NCI-H748 treated with DMSO at 0.1 percent for 48 hours (cell line): ENCODE measurements around the gene INSYN1.
"Not testable (repeated sequence)": the region's sequence is repeated elsewhere in the genome, so short reads cannot be mapped to it uniquely, and the experiment has no call there.

Source experiments
- DNase-seq: peaks from one replicate; lab custom pipeline; 2025; lab: John Stamatoyannopoulos, UW

Gene INSYN1

GRCh38 chr15:73753250-73754130 lies at the start of gene INSYN1:
Gene INSYN1, minus strand, starts transcription at chr15:73753351. Its CDS starts 2,221 bp downstream, at chr15:73751130.
- no peak for DNase-seq

GRCh38 chr15:73802431-73803041 lies 49.4 kb upstream of the INSYN1 start:
- DNase-seq, result no peak

DNA sequence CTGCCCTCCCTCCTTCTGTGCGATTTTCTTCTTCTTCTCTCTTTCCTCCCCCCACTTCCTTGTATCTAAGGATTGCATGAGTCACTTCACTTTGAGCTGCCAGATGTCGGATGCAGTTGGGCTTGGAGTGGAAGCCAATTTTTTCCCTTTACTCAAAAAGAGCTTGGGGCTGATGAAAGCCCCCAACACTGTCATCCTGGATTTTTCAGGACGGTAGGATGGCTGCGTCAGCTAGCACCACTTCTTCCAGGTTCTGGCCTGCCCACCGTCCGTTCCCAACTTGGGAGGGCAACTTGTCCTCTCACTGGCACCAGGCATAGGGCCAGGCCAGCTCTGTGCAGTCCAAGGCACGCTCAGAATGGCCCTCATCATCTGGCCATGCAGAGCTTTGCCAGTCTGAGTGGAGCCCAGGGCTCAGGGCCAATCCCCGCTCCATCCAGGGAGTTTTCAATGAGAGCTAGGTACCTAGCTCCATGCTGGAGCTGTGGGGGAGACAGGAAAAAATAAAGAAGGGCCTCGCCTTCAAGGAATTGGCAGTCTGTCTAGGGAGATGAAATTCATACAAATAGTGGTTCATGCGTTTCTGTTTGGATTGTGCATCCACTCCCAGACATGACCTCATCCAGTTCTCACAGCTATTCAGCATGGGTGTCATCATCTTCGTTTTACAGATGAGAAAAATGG lies 47.7 kb upstream of the INSYN1 start:
- no peak for DNase-seq

- DNase-seq, result no peak
These were observed 46.3 kb upstream of the INSYN1 start for GRCh38 chr15:73799466-73799865.

- DNase-seq, result no peak
These were observed 44.4 kb upstream of the INSYN1 start for GRCh38 chr15:73797366-73798158.

GRCh38 chr15:73796331-73796831 lies 43.2 kb upstream of the INSYN1 start:
- DNase-seq, result no peak

DNA sequence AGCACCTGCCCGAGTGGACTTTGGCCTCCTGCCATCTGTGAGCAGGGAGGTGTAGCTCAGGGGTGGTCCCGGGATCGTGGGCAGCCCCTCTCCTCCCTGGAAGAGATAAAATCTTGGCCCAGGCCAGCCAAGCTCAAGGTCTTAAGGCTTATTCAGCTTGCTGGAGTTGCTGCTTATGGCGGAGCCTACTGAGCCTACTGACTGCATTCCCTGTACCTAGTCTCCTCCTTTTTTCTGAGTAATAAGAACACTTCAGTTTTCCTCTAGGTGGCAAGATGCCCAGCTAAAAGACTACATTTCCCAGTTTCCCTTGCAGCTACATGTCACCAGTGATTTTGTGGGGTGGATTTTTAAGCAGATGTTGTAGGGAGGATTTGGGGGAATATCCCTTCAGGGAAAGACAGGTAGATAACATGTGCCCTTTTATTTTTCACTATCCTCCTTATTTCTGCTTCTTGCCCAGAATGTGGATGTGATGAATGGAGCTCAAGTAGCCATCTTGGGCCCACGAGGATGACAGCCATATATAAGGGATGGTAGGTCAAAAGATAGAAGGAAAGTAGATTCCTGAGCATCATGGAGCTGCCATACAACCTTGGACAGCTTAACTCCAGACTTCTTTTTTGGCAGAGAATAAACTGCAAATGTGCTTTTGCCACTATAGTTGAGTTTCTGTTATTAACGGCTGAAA lies 41.4 kb upstream of the INSYN1 start:
- no peak for DNase-seq

DNA sequence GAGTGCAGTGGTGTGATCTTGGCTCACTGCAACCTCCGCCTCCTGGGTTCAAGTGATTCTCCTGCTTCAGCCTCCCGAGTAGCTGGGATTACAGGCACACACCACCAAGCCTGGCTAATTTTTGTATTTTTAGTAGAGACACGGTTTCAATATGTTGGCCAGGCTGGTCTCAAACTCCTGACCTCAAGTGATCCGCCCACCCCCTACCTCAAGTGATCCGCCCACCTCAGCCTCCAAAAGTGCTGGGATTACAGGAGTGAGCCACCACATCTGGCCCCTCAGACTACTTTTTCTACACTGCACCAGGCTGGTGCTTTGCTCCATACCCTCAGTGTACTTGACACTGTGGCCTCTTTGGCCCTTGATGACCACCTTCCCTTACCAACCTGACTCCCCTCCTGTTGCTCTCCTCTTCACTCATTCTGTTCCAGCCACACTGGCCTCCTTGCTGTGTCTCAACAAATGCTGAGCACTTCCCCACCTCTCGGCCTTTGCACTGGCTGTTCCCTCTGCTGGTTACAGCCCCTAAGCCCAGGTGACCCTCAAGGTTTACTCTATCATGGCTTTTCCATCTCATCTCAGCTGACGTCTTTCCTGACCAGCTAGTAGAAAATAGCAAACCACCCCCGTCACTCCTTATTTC lies 39.9 kb upstream of the INSYN1 start:
- DNase-seq, result not testable (repeated sequence)

- DNase-seq, result no peak
These were observed 39.3 kb upstream of the INSYN1 start for GRCh38 chr15:73792415-73792814.

GRCh38 chr15:73789521-73790240 lies 36.5 kb upstream of the INSYN1 start:
- no peak for DNase-seq

DNA sequence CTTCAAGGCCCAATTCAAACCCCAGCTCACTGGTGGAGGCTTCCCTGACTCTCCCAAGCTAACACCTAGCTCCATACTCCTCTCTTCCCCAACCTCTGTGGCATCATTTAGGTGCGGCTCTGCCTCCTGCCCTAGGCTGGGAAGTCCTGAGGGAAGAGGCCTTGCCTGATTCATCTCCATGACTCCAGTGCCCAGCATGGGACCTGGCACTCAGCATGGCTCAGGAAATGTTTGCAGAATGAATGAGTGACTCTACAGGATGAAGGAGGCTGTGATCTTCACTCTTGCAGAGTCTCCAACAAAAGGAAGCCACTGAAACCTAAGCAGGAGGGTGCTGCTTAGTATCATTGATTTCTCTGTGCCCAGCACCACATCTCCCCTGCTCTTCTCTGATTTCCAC lies 34.5 kb upstream of the INSYN1 start:
- no peak for DNase-seq

DNA sequence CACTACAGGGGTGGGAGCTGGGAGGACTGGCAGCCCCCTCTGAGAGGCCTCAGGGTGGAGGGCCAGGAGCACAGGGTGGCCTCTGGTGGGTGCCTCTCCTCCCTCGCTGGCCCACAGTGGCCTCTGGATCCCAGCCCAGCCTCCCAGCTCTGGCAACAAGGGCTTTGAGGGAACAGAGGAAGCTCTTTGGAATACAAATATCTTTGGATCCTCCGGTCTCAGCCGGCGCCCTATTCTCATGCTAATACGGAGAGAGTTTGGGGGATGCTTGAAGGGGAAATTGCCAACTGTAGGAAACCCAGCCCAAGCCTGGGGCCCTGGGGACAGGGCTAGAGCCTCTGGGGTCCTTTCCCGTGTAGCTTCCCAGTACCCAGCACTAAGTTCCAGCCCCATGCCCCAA lies 33.4 kb upstream of the INSYN1 start:
- DNase-seq, result no peak

DNA sequence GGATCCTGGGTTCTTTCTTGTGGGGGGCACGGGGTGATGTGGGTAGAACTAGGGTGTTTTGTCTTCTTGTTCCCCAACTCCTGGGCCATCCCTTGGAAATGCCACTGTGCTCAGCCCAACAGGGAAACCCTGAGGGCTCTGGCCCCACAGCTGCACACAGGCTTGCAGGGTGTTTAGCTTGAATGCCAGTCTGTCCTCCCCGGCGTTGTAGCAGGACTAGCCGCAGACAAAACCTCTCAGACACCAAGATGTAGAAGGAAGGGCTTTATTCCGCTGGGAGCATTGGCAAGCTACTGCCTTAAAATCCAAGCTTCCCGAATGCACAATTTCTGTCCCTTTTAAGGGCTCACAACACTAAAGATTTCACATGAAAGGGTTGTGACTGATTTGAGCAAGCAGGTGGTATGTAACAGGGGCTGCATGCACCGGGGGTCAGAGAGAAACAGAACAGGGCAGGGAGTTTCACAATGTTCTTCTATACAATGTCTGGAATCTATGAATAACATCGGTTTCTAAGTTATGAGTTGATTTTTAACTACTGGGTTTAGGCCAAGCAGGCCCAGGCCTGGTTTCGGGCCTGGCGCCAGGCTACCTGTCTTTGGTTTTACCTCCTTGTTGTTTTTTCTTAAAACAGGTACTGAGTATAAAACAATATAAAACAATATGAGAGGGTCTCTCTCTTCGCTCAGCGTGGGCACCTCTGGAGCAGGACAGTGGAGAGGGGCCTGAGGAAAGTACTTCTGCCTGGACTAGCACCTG lies 32.3 kb upstream of the INSYN1 start:
- not testable (repeated sequence) for DNase-seq

GRCh38 chr15:73784291-73784690 lies 31.1 kb upstream of the INSYN1 start:
- no peak for DNase-seq

GRCh38 chr15:73782344-73782959 lies 29.3 kb upstream of the INSYN1 start:
- no peak for DNase-seq

- no peak for DNase-seq
These were observed 28.1 kb upstream of the INSYN1 start for GRCh38 chr15:73781038-73781925.

GRCh38 chr15:73779974-73780373 lies 26.8 kb upstream of the INSYN1 start:
- no peak for DNase-seq

GRCh38 chr15:73777741-73778140 lies 24.6 kb upstream of the INSYN1 start:
- DNase-seq, result no peak
